Measurements from ENCODE around the gene PDLIM3. TPM values are rescaled to one million over a fixed set of nuclear protein-coding genes. Genes with fewer than 3 reads are reported as not detected.

The PDLIM3 gene
- total RNA-seq, 1 experiment from 2014 or later: 3.3 TPM

GRCh38 chr4:185576314-185576961 lies 41.1 kb upstream of the PDLIM3 start:
- no peak for TF ChIP-seq CTCF (conservative IDR thresholded peaks at IDR 0.05)
- TF ChIP-seq EZH2 (IDR thresholded peaks at IDR 0.05; ENCODE audit: low read depth): no peak
- Histone ChIP-seq H3K4me1 (replicated peaks; ENCODE audit: insufficient read depth) (peaks cover 19% of the 10 kb centered on the region), H3K4me2 (no peak overlapping the region), H4K20me1 (ENCODE audit: insufficient read depth) (no peaks in the 10 kb centered on the region), H2AFZ (no peak overlapping the region), H3K27me3 (ENCODE audit: insufficient read depth, low read depth) (no peaks in the 10 kb centered on the region), H3F3A (ENCODE audit: insufficient read depth, low read depth) (no peaks in the 10 kb centered on the region), H3K79me2 (ENCODE audit: low read depth) (no peaks in the 10 kb centered on the region), H3K27ac (no peak overlapping the region), H3K9me2 (ENCODE audit: insufficient read depth) (no peaks in the 10 kb centered on the region), H3K4me3 (no peak overlapping the region), H3K9me3 (ENCODE audit: insufficient read depth, low read depth) (no peaks in the 10 kb centered on the region), H3K36me3 (ENCODE audit: low read depth) (no peaks in the 10 kb centered on the region)
- POLR2A ChIA-PET (ENCODE audit: unreplicated experiment): no interaction called here
- BruUV-seq (replicated peaks): no TSS peak
- no peak for DNase-seq
- intact Hi-C loops (cut with micrococcal nuclease; ENCODE audit: unreplicated experiment): no loop called here
- CTCF ChIA-PET: no interaction called here

DNA sequence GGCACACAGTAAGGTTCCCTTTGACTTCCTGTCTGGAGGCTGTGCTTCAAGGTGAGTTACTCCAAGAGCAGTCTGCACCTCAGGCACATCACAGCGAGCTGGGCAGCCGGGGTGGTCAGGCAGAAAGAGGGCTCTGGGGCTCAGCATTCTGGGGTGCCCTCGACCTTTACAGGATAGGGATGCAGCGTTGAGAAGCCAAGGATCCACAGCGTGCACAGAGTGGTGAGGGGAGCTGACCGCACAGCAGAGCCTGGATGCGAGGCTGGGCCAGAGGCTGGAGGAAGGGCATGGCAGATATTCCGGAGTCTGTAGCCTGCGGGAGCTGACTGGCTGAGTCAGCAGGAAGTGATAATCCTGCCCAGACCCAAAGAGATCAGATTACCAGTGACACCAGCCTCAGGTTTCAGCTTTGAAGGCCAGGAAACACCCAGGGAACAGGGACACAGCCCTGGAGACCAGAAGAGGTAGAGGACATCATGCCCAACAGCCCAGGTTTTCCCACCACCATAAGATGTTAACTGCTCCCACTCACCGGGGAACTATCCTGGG lies 38.4 kb upstream of the PDLIM3 start:
- Histone ChIP-seq H3K9me2 (ENCODE audit: insufficient read depth) (no peaks in the 10 kb centered on the region), H3K79me2 (ENCODE audit: low read depth) (no peaks in the 10 kb centered on the region), H3K4me3 (peak overlapping the region; percentile 34; the same call in 1 of the 2 replicates), H3F3A (ENCODE audit: insufficient read depth, low read depth) (no peaks in the 10 kb centered on the region), H3K36me3 (ENCODE audit: low read depth) (no peaks in the 10 kb centered on the region), H3K27ac (peak overlapping the region; percentile 52), H3K4me1 (replicated peaks; ENCODE audit: insufficient read depth) (peaks cover 19% of the 10 kb centered on the region), H3K4me2 (peak overlapping the region; percentile 66), H3K9me3 (ENCODE audit: insufficient read depth, low read depth) (no peaks in the 10 kb centered on the region), H4K20me1 (ENCODE audit: insufficient read depth) (no peaks in the 10 kb centered on the region), H2AFZ (peak overlapping the region; percentile 82), H3K27me3 (ENCODE audit: insufficient read depth, low read depth) (no peaks in the 10 kb centered on the region)
- peak; percentile 77 to 84 for DNase-seq
- ChIA-PET CTCF (interaction anchor here (0.6 kb wide), 1 partner anchor 304 kb away, joined by 3 read pairs; no protein-coding TSS in a partner anchor), POLR2A (ENCODE audit: unreplicated experiment) (interaction anchor here (0.5 to 0.8 kb wide), 4 partner anchors 39 to 361 kb away, joined by 3 to 12 read pairs (median 6); no protein-coding TSS in a partner anchor)
- intact Hi-C loops (cut with micrococcal nuclease; ENCODE audit: unreplicated experiment): loop anchor here (1.0 kb wide), 1 partner anchor 41 kb away; no protein-coding TSS in a partner anchor
- TF ChIP-seq CTCF (conservative IDR thresholded peaks at IDR 0.05) (no peak), EZH2 (IDR thresholded peaks at IDR 0.05; ENCODE audit: low read depth) (no peak)
- BruUV-seq (replicated peaks): no TSS peak

DNA sequence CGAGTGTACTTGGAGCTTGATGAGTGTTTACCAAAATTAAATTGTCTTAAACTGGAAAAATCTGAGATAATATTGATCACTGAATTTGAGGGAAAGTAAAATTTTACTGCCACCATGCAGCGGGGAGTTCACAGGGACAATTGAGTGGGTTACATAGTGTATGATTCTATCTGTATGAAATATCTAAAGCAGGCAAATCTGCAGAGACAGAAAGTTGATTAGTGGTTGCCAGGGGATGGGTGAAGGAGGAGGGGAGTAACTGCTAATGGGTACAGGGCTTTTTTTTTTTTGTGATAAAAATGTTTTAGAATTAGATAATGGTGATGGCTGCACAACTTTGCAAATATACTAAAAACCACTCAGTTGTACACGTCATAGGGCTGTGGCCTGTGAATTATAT lies 35.4 kb upstream of the PDLIM3 start:
- no peaks in the 10 kb centered on the region for H3K9me2 ChIP-seq (ENCODE audit: insufficient read depth)
- H3F3A ChIP-seq (ENCODE audit: insufficient read depth, low read depth): no peaks in the 10 kb centered on the region
- peaks cover 19% of the 10 kb centered on the region for H3K4me1 ChIP-seq (replicated peaks; ENCODE audit: insufficient read depth)
- H3K9me3 ChIP-seq (ENCODE audit: insufficient read depth, low read depth): no peaks in the 10 kb centered on the region
- TF ChIP-seq EZH2 (IDR thresholded peaks at IDR 0.05; ENCODE audit: low read depth) (no peak), CTCF (conservative IDR thresholded peaks at IDR 0.05) (no peak)
- no peaks in the 10 kb centered on the region for H3K79me2 ChIP-seq (ENCODE audit: low read depth)
- H2AFZ ChIP-seq: no peak overlapping the region
- ChIA-PET CTCF (no interaction called here), POLR2A (ENCODE audit: unreplicated experiment) (interaction anchor here (0.6 kb wide), 1 partner anchor 13 kb away, joined by 3 read pairs; no protein-coding TSS in a partner anchor)
- H4K20me1 ChIP-seq (ENCODE audit: insufficient read depth): no peaks in the 10 kb centered on the region
- BruUV-seq (replicated peaks): no TSS peak
- no peaks in the 10 kb centered on the region for H3K36me3 ChIP-seq (ENCODE audit: low read depth)
- no peak overlapping the region for H3K27ac ChIP-seq
- no peak overlapping the region for H3K4me2 ChIP-seq
- no peak for DNase-seq
- intact Hi-C loops (cut with micrococcal nuclease; ENCODE audit: unreplicated experiment): no loop called here
- no peaks in the 10 kb centered on the region for H3K27me3 ChIP-seq (ENCODE audit: insufficient read depth, low read depth)
- no peak overlapping the region for H3K4me3 ChIP-seq
